ENCODE results near the gene GAREM1. TPM values are rescaled to one million over a fixed set of nuclear protein-coding genes. Genes with fewer than 3 reads are reported as not detected.

GAREM1 gene
- total and polyA plus RNA-seq, 9 of the 15 experiments (the other 6 are each of a cell fraction or from before 2014, with no cell fraction given) = 0.03 to 0.33 (median 0.07) TPM; not detected in 1

DNA sequence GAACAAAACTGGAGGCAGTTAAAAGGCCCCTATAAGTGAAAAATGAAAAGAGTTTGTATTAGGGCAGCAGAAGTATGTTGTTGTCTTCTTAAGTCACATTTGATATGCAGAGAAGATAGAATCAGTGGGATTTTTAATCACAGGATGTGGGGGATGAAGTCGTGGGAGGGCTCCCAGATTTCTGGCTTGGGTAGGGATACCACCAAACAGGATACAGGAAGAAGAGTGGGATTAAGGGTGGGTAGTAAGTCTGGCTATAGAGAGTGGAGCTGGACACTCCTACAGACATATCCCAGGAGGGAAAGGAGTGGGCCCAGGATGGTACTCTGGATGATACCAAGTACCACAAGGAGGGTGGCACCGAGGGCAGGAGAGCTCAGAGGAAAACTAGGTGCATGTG is 99.3 kb downstream of the GAREM1 start:
- Histone ChIP-seq H2AFZ (ENCODE audit: low read depth, low read length) (no peak overlapping the region), H3K4me3 (no peak overlapping the region), H3K79me2 (ENCODE audit: control insufficient read depth, insufficient read depth, low read length) (no peaks in the 10 kb centered on the region), H3K4me2 (ENCODE audit: insufficient read depth, low read length) (no peak overlapping the region), H3K27me3 (ENCODE audit: control insufficient read depth in 2 of 2, insufficient read depth in 2 of 2, low read length in 2 of 2) (no peaks in the 10 kb centered on the region), H3K9ac (ENCODE audit: insufficient read depth in 1 of 2, low read depth in 2 of 2, low read length in 2 of 2) (no peak overlapping the region), H4K20me1 (replicated peaks; ENCODE audit: control insufficient read depth, insufficient read depth, low read length) (no peaks in the 10 kb centered on the region), H3K4me1 (replicated peaks in 1 of 2; ENCODE audit: control insufficient read depth in 2 of 2, insufficient read depth in 2 of 2, low read length in 2 of 2) (no peaks in the 10 kb centered on the region), H3K36me3 (ENCODE audit: control insufficient read depth, insufficient read depth, low read length) (no peaks in the 10 kb centered on the region), H3K27ac (ENCODE audit: extremely low read depth, low read depth, low read length) (no peak overlapping the region), H3K9me3 (replicated peaks; ENCODE audit: control insufficient read depth, insufficient read depth, low read depth, low read length) (no peaks in the 10 kb centered on the region), H3K9me1 (ENCODE audit: control insufficient read depth, insufficient read depth, low read length) (no peaks in the 10 kb centered on the region)
- DNase-seq (ENCODE audit: extremely low read depth in 1 of 4, low spot score in 3 of 4) = no peak
- ChIA-PET POLR2A (no interaction called here), CTCF (ENCODE audit: low intra/inter-chr PET ratio) (no interaction called here)
- intact Hi-C loops (cut with micrococcal nuclease) = no loop called here
- BruUV-seq (replicated peaks) = no TSS peak
- WGBS (ENCODE audit: insufficient coverage, low coverage, missing lambda C conversion rate) = 0% methylated on average over 2 of the region's 2 CpGs
- no peak for FAIRE-seq
- in situ Hi-C loops (cut with MboI) = no loop called here
- no peak for TF ChIP-seq TSC22D4 (tag; IDR thresholded peaks at IDR 0.05)
- no peak for TF ChIP-seq NCOA1 (IDR thresholded peaks at IDR 0.05; ENCODE audit: low read depth)
- no peak for TF ChIP-seq BRD4 (IDR thresholded peaks at IDR 0.05)
- TF ChIP-seq GATAD2B (IDR thresholded peaks at IDR 0.05; ENCODE audit: borderline replicate concordance) = no peak
- no peak for TF ChIP-seq KDM1A (IDR thresholded peaks at IDR 0.05)
- ATAC-seq = no peak

DNA sequence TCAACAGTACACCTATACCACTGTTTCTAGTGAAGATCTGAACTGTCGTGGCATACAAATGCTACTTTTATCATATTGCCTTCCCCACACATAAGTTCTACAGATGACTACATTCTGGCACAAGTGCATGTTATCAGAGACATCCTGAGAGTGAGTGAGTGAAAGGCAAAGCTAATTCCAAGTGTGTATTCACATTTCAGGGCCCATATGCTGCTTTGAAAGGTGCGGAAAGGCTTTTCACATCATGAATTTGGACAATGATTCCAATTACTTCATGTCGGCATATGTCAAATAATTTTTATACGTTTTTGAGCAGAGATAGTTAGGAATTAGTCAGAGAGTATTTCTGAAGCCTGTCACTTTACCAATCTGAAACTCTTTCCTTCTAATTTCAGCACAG is 101.7 kb downstream of the GAREM1 start:
- Histone ChIP-seq H2AFZ (ENCODE audit: low read depth, low read length) (no peak overlapping the region), H3K9me1 (ENCODE audit: control insufficient read depth, insufficient read depth, low read length) (no peaks in the 10 kb centered on the region), H3K4me1 (replicated peaks in 1 of 2; ENCODE audit: control insufficient read depth in 2 of 2, insufficient read depth in 2 of 2, low read length in 2 of 2) (no peaks in the 10 kb centered on the region), H3K4me3 (no peak overlapping the region), H4K20me1 (replicated peaks; ENCODE audit: control insufficient read depth, insufficient read depth, low read length) (no peaks in the 10 kb centered on the region), H3K27me3 (ENCODE audit: control insufficient read depth in 2 of 2, insufficient read depth in 2 of 2, low read length in 2 of 2) (no peaks in the 10 kb centered on the region), H3K9ac (ENCODE audit: insufficient read depth in 1 of 2, low read depth in 2 of 2, low read length in 2 of 2) (no peak overlapping the region), H3K79me2 (ENCODE audit: control insufficient read depth, insufficient read depth, low read length) (no peaks in the 10 kb centered on the region), H3K4me2 (ENCODE audit: insufficient read depth, low read length) (no peak overlapping the region), H3K36me3 (ENCODE audit: control insufficient read depth, insufficient read depth, low read length) (no peaks in the 10 kb centered on the region), H3K9me3 (replicated peaks; ENCODE audit: control insufficient read depth, insufficient read depth, low read depth, low read length) (no peaks in the 10 kb centered on the region), H3K27ac (ENCODE audit: extremely low read depth, low read depth, low read length) (no peak overlapping the region)
- FAIRE-seq (no peak), ATAC-seq (no peak), DNase-seq (ENCODE audit: extremely low read depth in 1 of 4, low spot score in 3 of 4) (no peak)
- in situ Hi-C loops (cut with MboI) (no loop called here), intact Hi-C loops (cut with micrococcal nuclease) (no loop called here)
- 0% methylated on average over 4 of the region's 4 CpGs for WGBS (ENCODE audit: insufficient coverage, low coverage, missing lambda C conversion rate)
- ChIA-PET POLR2A (interaction anchor here (0.6 kb wide), 1 partner anchor 233 kb away, joined by 3 read pairs; no protein-coding TSS in a partner anchor), CTCF (ENCODE audit: low intra/inter-chr PET ratio) (no interaction called here)
- no peak for TF ChIP-seq MEF2D (tag; conservative IDR thresholded peaks at IDR 0.05; ENCODE audit: low read depth)
- no peak for TF ChIP-seq ZNF586 (CRISPR knock-in tag; conservative IDR thresholded peaks at IDR 0.05)
- no peak for TF ChIP-seq PHTF2 (CRISPR knock-in tag; IDR thresholded peaks at IDR 0.05)
- TF ChIP-seq, protein P1, sequence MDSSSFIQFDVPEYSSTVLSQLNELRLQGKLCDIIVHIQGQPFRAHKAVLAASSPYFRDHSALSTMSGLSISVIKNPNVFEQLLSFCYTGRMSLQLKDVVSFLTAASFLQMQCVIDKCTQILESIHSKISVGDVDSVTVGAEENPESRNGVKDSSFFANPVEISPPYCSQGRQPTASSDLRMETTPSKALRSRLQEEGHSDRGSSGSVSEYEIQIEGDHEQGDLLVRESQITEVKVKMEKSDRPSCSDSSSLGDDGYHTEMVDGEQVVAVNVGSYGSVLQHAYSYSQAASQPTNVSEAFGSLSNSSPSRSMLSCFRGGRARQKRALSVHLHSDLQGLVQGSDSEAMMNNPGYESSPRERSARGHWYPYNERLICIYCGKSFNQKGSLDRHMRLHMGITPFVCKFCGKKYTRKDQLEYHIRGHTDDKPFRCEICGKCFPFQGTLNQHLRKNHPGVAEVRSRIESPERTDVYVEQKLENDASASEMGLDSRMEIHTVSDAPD (CRISPR knock-in tag; IDR thresholded peaks at IDR 0.05) = no peak
- TF ChIP-seq CCNT2 (IDR thresholded peaks at IDR 0.05; ENCODE audit: borderline replicate concordance, extremely low read depth, insufficient read length, low read depth, low read length) = no peak
- BruUV-seq (replicated peaks) = no TSS peak
